ENCODE measurements around the gene BORCS5. TPM values are rescaled to one million over a fixed set of nuclear protein-coding genes. Genes with fewer than 3 reads are reported as not detected.
"Not testable (repeated sequence)": the region's sequence is repeated elsewhere in the genome, so short reads cannot be mapped to it uniquely, and the experiment has no call there.

BORCS5 gene
- polyA plus RNA-seq, 4 donors, result 2.2 to 7.5 (median 5.5) TPM

DNA sequence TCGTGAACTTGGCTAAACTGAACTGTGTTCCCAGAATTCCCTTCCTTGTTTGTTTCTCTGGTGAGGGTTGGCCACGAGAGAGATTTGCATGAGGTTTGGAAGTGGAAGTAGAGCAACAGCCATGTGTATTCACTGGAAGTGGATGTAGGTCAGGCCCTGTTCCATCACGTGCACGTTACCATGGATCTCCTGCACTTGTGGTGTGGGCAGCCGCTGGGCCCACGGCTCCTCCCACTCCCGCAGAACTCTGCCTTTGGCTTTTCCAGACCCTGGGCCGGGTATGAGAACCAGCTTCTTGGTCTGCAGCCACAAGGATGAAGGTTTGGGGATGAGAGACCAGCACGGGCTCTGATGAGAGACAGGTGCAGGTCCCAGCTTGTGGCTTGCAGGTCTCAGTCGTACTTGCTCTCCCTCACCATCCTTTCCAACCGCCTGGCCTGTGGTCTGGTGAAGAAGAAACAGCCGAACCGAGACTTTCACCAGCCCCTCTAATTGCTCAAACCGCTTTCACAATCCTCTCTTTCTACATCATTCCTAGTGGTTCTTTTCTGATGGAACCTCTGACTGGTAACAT, 110.9 kb downstream of the BORCS5 start:
- peaks cover 0 to 4% (median 3%) of the 10 kb centered on the region in 3 donors for H3K4me1 ChIP-seq (ENCODE audit: control insufficient read depth in 3 of 3, insufficient read depth in 2 of 3, low read depth in 1 of 3, low read length in 2 of 3)
- peaks cover 0 to 4% of the 10 kb centered on the region in 2 donors for H3K9me3 ChIP-seq (ENCODE audit: control insufficient read depth in 2 of 2, insufficient read depth in 1 of 2, low read depth in 1 of 2, low read length in 1 of 2)
- peak overlapping the region in 1 of 3 donors; percentile 86 for H3K27ac ChIP-seq (ENCODE audit: low read depth in 1 of 3, low read length in 2 of 3)
- H3K36me3 ChIP-seq (ENCODE audit: control insufficient read depth in 3 of 3, insufficient read depth in 2 of 3, low read depth in 1 of 3, low read length in 3 of 3), result peaks cover 0 to 26% (median 0%) of the 10 kb centered on the region in 3 donors
- 79 to 91% (median 83%) methylated on average over 14 of the region's 14 CpGs for WGBS, 3 donors
- no peaks in the 10 kb centered on the region for H3K27me3 ChIP-seq (ENCODE audit: control insufficient read depth in 3 of 3, insufficient read depth in 3 of 3, low read length in 3 of 3)
- FAIRE-seq (no peak), DNase-seq (peak in 1 of 2 donors; percentile 38)
- no peak overlapping the region for H3K4me3 ChIP-seq (ENCODE audit: low read depth in 1 of 3, low read length in 3 of 3)

GRCh38 chr12:12468575-12468974, 111.7 kb downstream of the BORCS5 start:
- Histone ChIP-seq H3K4me3 (ENCODE audit: low read depth in 1 of 3, low read length in 3 of 3) (no peak overlapping the region), H3K27ac (ENCODE audit: low read depth in 1 of 3, low read length in 2 of 3) (peak overlapping the region in 1 of 3 donors; percentile 86), H3K9me3 (ENCODE audit: control insufficient read depth in 2 of 2, insufficient read depth in 1 of 2, low read depth in 1 of 2, low read length in 1 of 2) (peaks cover 0 to 4% of the 10 kb centered on the region in 2 donors), H3K36me3 (ENCODE audit: control insufficient read depth in 3 of 3, insufficient read depth in 2 of 3, low read depth in 1 of 3, low read length in 3 of 3) (peaks cover 0 to 29% (median 0%) of the 10 kb centered on the region in 3 donors), H3K27me3 (ENCODE audit: control insufficient read depth in 3 of 3, insufficient read depth in 3 of 3, low read length in 3 of 3) (no peaks in the 10 kb centered on the region), H3K4me1 (ENCODE audit: control insufficient read depth in 3 of 3, insufficient read depth in 2 of 3, low read depth in 1 of 3, low read length in 2 of 3) (peaks cover 0 to 4% (median 3%) of the 10 kb centered on the region in 3 donors)
- no peak for DNase-seq
- 75 to 97% (median 88%) methylated on average over 3 of the region's 3 CpGs for WGBS, 3 donors
- FAIRE-seq, result no peak

GRCh38 chr12:12469386-12469785, 112.5 kb downstream of the BORCS5 start:
- Histone ChIP-seq H3K4me3 (ENCODE audit: low read depth in 1 of 3, low read length in 3 of 3) (no peak overlapping the region), H3K36me3 (ENCODE audit: control insufficient read depth in 3 of 3, insufficient read depth in 2 of 3, low read depth in 1 of 3, low read length in 3 of 3) (peaks cover 0 to 31% (median 2%) of the 10 kb centered on the region in 3 donors), H3K4me1 (ENCODE audit: control insufficient read depth in 3 of 3, insufficient read depth in 2 of 3, low read depth in 1 of 3, low read length in 2 of 3) (peaks cover 0 to 4% (median 3%) of the 10 kb centered on the region in 3 donors), H3K9me3 (ENCODE audit: control insufficient read depth in 2 of 2, insufficient read depth in 1 of 2, low read depth in 1 of 2, low read length in 1 of 2) (peaks cover 0 to 4% of the 10 kb centered on the region in 2 donors), H3K27ac (ENCODE audit: low read depth in 1 of 3, low read length in 2 of 3) (no peak overlapping the region), H3K27me3 (ENCODE audit: control insufficient read depth in 3 of 3, insufficient read depth in 3 of 3, low read length in 3 of 3) (no peaks in the 10 kb centered on the region)
- FAIRE-seq, result no peak
- 93 to 97% (median 94%) methylated on average over 7 of the region's 7 CpGs for WGBS, 3 donors
- DNase-seq, result no peak

- H3K4me3 ChIP-seq (ENCODE audit: low read depth in 1 of 3, low read length in 3 of 3), result no peak overlapping the region
- no peak for DNase-seq
- H3K9me3 ChIP-seq (ENCODE audit: control insufficient read depth in 2 of 2, insufficient read depth in 1 of 2, low read depth in 1 of 2, low read length in 1 of 2), result peaks cover 0 to 4% of the 10 kb centered on the region in 2 donors
- no peak for FAIRE-seq
- H3K27ac ChIP-seq (ENCODE audit: low read depth in 1 of 3, low read length in 2 of 3), result peak overlapping the region in 1 of 3 donors; percentile 39
- H3K4me1 ChIP-seq (ENCODE audit: control insufficient read depth in 3 of 3, insufficient read depth in 2 of 3, low read depth in 1 of 3, low read length in 2 of 3), result peaks cover 0 to 4% (median 0%) of the 10 kb centered on the region in 3 donors
- H3K36me3 ChIP-seq (ENCODE audit: control insufficient read depth in 3 of 3, insufficient read depth in 2 of 3, low read depth in 1 of 3, low read length in 3 of 3), result peaks cover 0 to 30% (median 6%) of the 10 kb centered on the region in 3 donors
- no peaks in the 10 kb centered on the region for H3K27me3 ChIP-seq (ENCODE audit: control insufficient read depth in 3 of 3, insufficient read depth in 3 of 3, low read length in 3 of 3)
- 88 to 89% (median 88%) methylated on average over 7 of the region's 7 CpGs for WGBS, 3 donors
Measured at GRCh38 chr12:12470751-12471306, 114.0 kb downstream of the BORCS5 start.

GRCh38 chr12:12471982-12472961, 115.4 kb downstream of the BORCS5 start:
- not testable (repeated sequence) for H3K27ac ChIP-seq (ENCODE audit: low read depth in 1 of 3, low read length in 2 of 3); H3K27me3 ChIP-seq (ENCODE audit: control insufficient read depth in 3 of 3, insufficient read depth in 3 of 3, low read length in 3 of 3); H3K9me3 ChIP-seq (ENCODE audit: control insufficient read depth in 2 of 2, insufficient read depth in 1 of 2, low read depth in 1 of 2, low read length in 1 of 2); H3K4me3 ChIP-seq (ENCODE audit: low read depth in 1 of 3, low read length in 3 of 3); DNase-seq; H3K4me1 ChIP-seq (ENCODE audit: control insufficient read depth in 3 of 3, insufficient read depth in 2 of 3, low read depth in 1 of 3, low read length in 2 of 3); FAIRE-seq
- peaks cover 2 to 35% (median 18%) of the 10 kb centered on the region in 3 donors for H3K36me3 ChIP-seq (ENCODE audit: control insufficient read depth in 3 of 3, insufficient read depth in 2 of 3, low read depth in 1 of 3, low read length in 3 of 3)
- 89 to 90% (median 90%) methylated on average over 30 to 36 of the region's 37 CpGs for WGBS, 3 donors

DNA sequence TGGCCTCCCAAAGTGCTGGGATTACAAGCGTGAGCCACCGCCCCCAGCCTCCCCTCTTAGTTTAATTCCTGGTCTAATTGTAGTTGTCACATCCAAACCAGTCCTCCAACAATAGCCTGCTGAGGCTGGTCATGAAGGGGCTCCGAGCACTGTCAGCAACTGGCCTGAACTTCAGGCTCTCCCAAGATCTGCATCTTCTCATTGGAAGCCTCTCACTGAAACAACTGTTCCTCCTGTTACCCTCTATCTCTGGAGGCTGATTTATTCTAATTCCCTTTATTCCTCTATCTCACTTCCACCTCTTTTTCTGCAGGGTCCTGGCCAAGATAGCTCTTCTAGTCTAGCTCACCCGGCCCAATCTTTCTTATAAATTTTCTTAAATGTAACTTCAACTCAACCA, 116.3 kb downstream of the BORCS5 start:
- Histone ChIP-seq H3K9me3 (ENCODE audit: control insufficient read depth in 2 of 2, insufficient read depth in 1 of 2, low read depth in 1 of 2, low read length in 1 of 2) (peaks cover 0 to 4% of the 10 kb centered on the region in 2 donors), H3K27me3 (ENCODE audit: control insufficient read depth in 3 of 3, insufficient read depth in 3 of 3, low read length in 3 of 3) (no peaks in the 10 kb centered on the region), H3K4me1 (ENCODE audit: control insufficient read depth in 3 of 3, insufficient read depth in 2 of 3, low read depth in 1 of 3, low read length in 2 of 3) (no peaks in the 10 kb centered on the region), H3K4me3 (ENCODE audit: low read depth in 1 of 3, low read length in 3 of 3) (no peak overlapping the region), H3K36me3 (ENCODE audit: control insufficient read depth in 3 of 3, insufficient read depth in 2 of 3, low read depth in 1 of 3, low read length in 3 of 3) (peaks cover 2 to 37% (median 22%) of the 10 kb centered on the region in 3 donors), H3K27ac (ENCODE audit: low read depth in 1 of 3, low read length in 2 of 3) (no peak overlapping the region)
- DNase-seq, result no peak
- FAIRE-seq, result no peak
- WGBS, 3 donors, result 91 to 97% (median 94%) methylated on average over 4 of the region's 4 CpGs

GRCh38 chr12:12474471-12474928, 117.6 kb downstream of the BORCS5 start:
- Histone ChIP-seq H3K27ac (ENCODE audit: low read depth in 1 of 3, low read length in 2 of 3) (peak overlapping the region in 2 of 3 donors; percentile 34 to 72), H3K36me3 (ENCODE audit: control insufficient read depth in 3 of 3, insufficient read depth in 2 of 3, low read depth in 1 of 3, low read length in 3 of 3) (peaks cover 5 to 44% (median 24%) of the 10 kb centered on the region in 3 donors), H3K9me3 (ENCODE audit: control insufficient read depth in 2 of 2, insufficient read depth in 1 of 2, low read depth in 1 of 2, low read length in 1 of 2) (peaks cover 0 to 4% of the 10 kb centered on the region in 2 donors), H3K4me3 (ENCODE audit: low read depth in 1 of 3, low read length in 3 of 3) (no peak overlapping the region), H3K4me1 (ENCODE audit: control insufficient read depth in 3 of 3, insufficient read depth in 2 of 3, low read depth in 1 of 3, low read length in 2 of 3) (no peaks in the 10 kb centered on the region), H3K27me3 (ENCODE audit: control insufficient read depth in 3 of 3, insufficient read depth in 3 of 3, low read length in 3 of 3) (no peaks in the 10 kb centered on the region)
- 60 to 78% (median 64%) methylated on average over 8 of the region's 8 CpGs for WGBS, 3 donors
- DNase-seq, result no peak
- FAIRE-seq, result no peak

Measured in small intestine (tissue), 7 donors.